H1 (cell line): ENCODE results near the gene AGPAT3. TPM values are rescaled to one million over a fixed set of nuclear protein-coding genes. Genes with fewer than 3 reads are reported as not detected.

ENCODE experiments used
- CTCF ChIA-PET: fragments of 300-600 bp; sonication (Branson Sonifier 250); formaldehyde crosslinking; loops from one replicate; lab custom pipeline; 2021; ENCODE audit not compliant: partially characterized antibody; lab: Charles Lee
- POLR2A ChIA-PET: fragments of 300-600 bp; sonication (Branson Sonifier 250); formaldehyde crosslinking; loops from one replicate; lab custom pipeline; 2021; ENCODE audit warnings: inconsistent platforms; ENCODE audit not compliant: partially characterized antibody; lab: Charles Lee
- DNase-seq, 2 experiments: peaks; one replicate each; pipeline versions ENCODE4 v3.0.0 to v3.0.0-alpha.2; 2010 to 2022; ENCODE audit warnings: low spot score in 2 of 2, low read depth in 1 of 2, mixed read lengths in 1 of 2
- FAIRE-seq: peaks from 2 replicates; lab custom pipeline; 2011; peaks lifted over from hg19 to GRCh38; lab: Jason Lieb, UNC
- H2AFZ ChIP-seq: 2 replicates; pipeline ENCODE4 v1.8.1; 2012; ENCODE audit warnings: low read length, inconsistent platforms
- H2AK5ac ChIP-seq: 2 replicates; pipeline ENCODE4 v1.6.1; 2013; ENCODE audit warnings: low read depth, low read length
- H2BK120ac ChIP-seq: replicated peaks from 2 replicates; pipeline ENCODE3; 2013; ENCODE audit warnings: low read depth, low read length, inconsistent platforms
- H2BK12ac ChIP-seq: 2 replicates; pipeline ENCODE4 v1.6.1; 2013; ENCODE audit warnings: low read depth, low read length
- H2BK15ac ChIP-seq: 2 replicates; pipeline ENCODE4 v1.6.1; 2013; ENCODE audit warnings: low read length
- H2BK20ac ChIP-seq: 2 replicates; pipeline ENCODE4 v1.6.1; 2013; ENCODE audit warnings: low read length
- H2BK5ac ChIP-seq: 2 replicates; pipeline ENCODE4 v1.6.1; 2013; ENCODE audit warnings: low read depth, low read length
- H3K14ac ChIP-seq: 2 replicates; pipeline ENCODE4 v1.6.1; 2013; ENCODE audit warnings: inconsistent platforms; ENCODE audit not compliant: insufficient read length
- H3K18ac ChIP-seq: 2 replicates; pipeline ENCODE4 v1.6.1; 2013; ENCODE audit warnings: low read length; ENCODE audit errors: extremely low read depth
- H3K23ac ChIP-seq: 2 replicates; pipeline ENCODE4 v1.6.1; 2013; ENCODE audit warnings: inconsistent platforms; ENCODE audit not compliant: insufficient read length
- H3K23me2 ChIP-seq: 2 replicates; pipeline ENCODE4 v1.6.1; 2013; ENCODE audit warnings: low read depth, low read length
- H3K27ac ChIP-seq: 2 replicates; pipeline ENCODE4 v1.6.1; 2011; ENCODE audit warnings: low read depth, low read length, inconsistent platforms
- H3K27me3 ChIP-seq, 4 experiments: replicated peaks in 1 of 4; 1 replicate in 1 of 4; 2 replicates in 3 of 4; pipeline versions ENCODE4 v1.6.1 to v1.8.1; 2011 to 2013; ENCODE audit warnings: low read length in 3 of 4, mild to moderate bottlenecking in 3 of 4, inconsistent platforms in 2 of 4, mixed read lengths in 2 of 4, moderate library complexity in 1 of 4; ENCODE audit not compliant: control insufficient read depth in 3 of 4, insufficient read depth in 3 of 4; ENCODE audit errors: extremely low read depth in 1 of 4
- H3K36me3 ChIP-seq, 4 experiments: 2 replicates each; pipeline versions ENCODE4 v1.6.1 to v1.8.1; 2011 to 2013; ENCODE audit warnings: mild to moderate bottlenecking in 4 of 4, low read length in 3 of 4, moderate library complexity in 2 of 4, control low read depth in 1 of 4, inconsistent platforms in 1 of 4; ENCODE audit not compliant: insufficient read depth in 4 of 4, control insufficient read depth in 2 of 4
- H3K4ac ChIP-seq: replicated peaks from 2 replicates; pipeline ENCODE3; 2013; ENCODE audit warnings: low read length, low read depth, mixed read lengths, inconsistent platforms; ENCODE audit not compliant: insufficient read length
- H3K4me1 ChIP-seq, 4 experiments: replicated peaks in 1 of 4; 1 replicate in 1 of 4; 2 replicates in 3 of 4; pipeline versions ENCODE4 v1.6.1 to v1.8.1; 2011 to 2013; ENCODE audit warnings: low read length in 3 of 4, inconsistent platforms in 2 of 4, mixed read lengths in 1 of 4; ENCODE audit not compliant: insufficient read depth in 4 of 4, control insufficient read depth in 3 of 4
- H3K4me2 ChIP-seq, 2 experiments: 2 replicates each; pipeline versions ENCODE4 v1.6.1 to v1.8.1; 2011 to 2013; ENCODE audit warnings: low read depth in 2 of 2, low read length in 2 of 2, control low read depth in 1 of 2, inconsistent platforms in 1 of 2, mild to moderate bottlenecking in 1 of 2; ENCODE audit not compliant: insufficient read depth in 1 of 2
- H3K4me3 ChIP-seq, 4 experiments: fragments of 200-600, 300-600 bp in 1 of 4; sonication (generic), shearing (Covaris generic), sonication (Bioruptor Twin) in 1 of 4; 2 replicates each; pipeline versions ENCODE4 v1.5.1 to v1.8.1; 2011 to 2016; ENCODE audit warnings: low read length in 4 of 4, low read depth in 3 of 4, control low read depth in 2 of 4, inconsistent platforms in 2 of 4, mild to moderate bottlenecking in 2 of 4, mixed read lengths in 1 of 4, moderate library complexity in 1 of 4; ENCODE audit not compliant: insufficient read depth in 2 of 4; ENCODE audit errors: extremely low read depth in 1 of 4
- H3K56ac ChIP-seq: replicated peaks from 2 replicates; pipeline ENCODE3; 2013; ENCODE audit warnings: low read depth, mild to moderate bottlenecking, mixed read lengths, low read length, inconsistent platforms; ENCODE audit not compliant: insufficient read length
- H3K79me1 ChIP-seq: 2 replicates; pipeline ENCODE4 v1.6.1; 2013; ENCODE audit warnings: low read depth, low read length, control low read depth
- H3K79me2 ChIP-seq, 2 experiments: 2 replicates each; pipeline versions ENCODE4 v1.6.1 to v1.8.1; 2012 to 2013; ENCODE audit warnings: low read length in 2 of 2, mild to moderate bottlenecking in 2 of 2, inconsistent platforms in 1 of 2; ENCODE audit not compliant: insufficient read depth in 2 of 2, control insufficient read depth in 1 of 2
- H3K9ac ChIP-seq, 4 experiments: replicated peaks in 1 of 4; 1 replicate in 1 of 4; 2 replicates in 3 of 4; pipeline versions ENCODE4 v1.6.1 to v1.8.1; 2011 to 2013; ENCODE audit warnings: low read depth in 3 of 4, low read length in 3 of 4, control low read depth in 2 of 4, mild to moderate bottlenecking in 2 of 4, moderate library complexity in 2 of 4, inconsistent platforms in 1 of 4; ENCODE audit errors: extremely low read depth in 1 of 4
- H3K9me3 ChIP-seq, 2 experiments: 2 replicates each; pipeline versions ENCODE4 v1.6.1 to v1.8.1; 2012 to 2013; ENCODE audit warnings: mild to moderate bottlenecking in 2 of 2, moderate library complexity in 2 of 2, control low read depth in 1 of 2, inconsistent platforms in 1 of 2, low read depth in 1 of 2, low read length in 1 of 2, mixed read lengths in 1 of 2; ENCODE audit not compliant: insufficient read depth in 2 of 2
- H4K20me1 ChIP-seq, 2 experiments: replicated peaks in 1 of 2; 2 replicates each; pipeline versions ENCODE3 to v1.8.1; 2011 to 2013; ENCODE audit warnings: inconsistent platforms in 2 of 2, low read length in 2 of 2, mild to moderate bottlenecking in 1 of 2; ENCODE audit not compliant: insufficient read depth in 2 of 2, control insufficient read depth in 1 of 2
- H4K5ac ChIP-seq: 2 replicates; pipeline ENCODE4 v1.6.1; 2013; ENCODE audit warnings: low read length, low read depth, mixed read lengths, inconsistent platforms; ENCODE audit not compliant: insufficient read length
- H4K8ac ChIP-seq: 2 replicates; pipeline ENCODE4 v1.8.0; 2013; ENCODE audit warnings: mild to moderate bottlenecking, moderate library complexity, low read length, inconsistent platforms; ENCODE audit not compliant: insufficient read depth; ENCODE audit errors: extremely low read depth
- H4K91ac ChIP-seq: replicated peaks from 2 replicates; pipeline ENCODE3; 2013; ENCODE audit warnings: low read length, mixed read lengths, inconsistent platforms; ENCODE audit not compliant: insufficient read length
- EP300 ChIP-seq, 2 experiments: IDR thresholded peaks; 1 replicate in 1 of 2; 2 replicates in 1 of 2; pipeline ENCODE4 v1.6.1; 2011 to 2012; ENCODE audit warnings: low read depth in 2 of 2, low read length in 2 of 2, mild to moderate bottlenecking in 2 of 2, borderline replicate concordance in 1 of 2, inconsistent platforms in 1 of 2, moderate library complexity in 1 of 2
- GTF2F1 ChIP-seq: IDR thresholded peaks from 2 replicates; pipeline ENCODE4 v1.6.1; 2012; ENCODE audit warnings: low read depth, low read length, improper control_type of control experiment, borderline replicate concordance
- SRF ChIP-seq: IDR thresholded peaks from 2 replicates; pipeline ENCODE4 v1.6.1; 2011; ENCODE audit warnings: mild to moderate bottlenecking, low read depth, low read length, moderate library complexity
- TCF12 ChIP-seq: IDR thresholded peaks from 2 replicates; pipeline ENCODE4 v1.6.1; 2011; ENCODE audit warnings: low read depth, mild to moderate bottlenecking, low read length
- WGBS, 2 experiments: shearing (Covaris generic) in 1 of 2; methylation state at CpG; one replicate each; pipeline versions ENCODE4 v1.1.6 to v1.1.7; 2013 to 2015; ENCODE audit warnings: low lambda C conversion rate in 2 of 2, mixed read lengths in 2 of 2, inconsistent platforms in 1 of 2, low coverage in 1 of 2, missing lambda C conversion rate in 1 of 2; ENCODE audit not compliant: insufficient replicate concordance in 2 of 2, insufficient coverage in 1 of 2, insufficient read length in 1 of 2; ENCODE audit errors: extremely low coverage in 1 of 2, missing lambda C conversion rate in 1 of 2; 5-methylcytosine and 5-hydroxymethylcytosine counted together
- polyA plus RNA-seq, 7 experiments: library from polyadenylated mRNA; depleted of rRNA in 3 of 7; stranded (reverse) in 5 of 7; unstranded in 2 of 7; fragments of >200 nt in 5 of 7; fragments of 200-250 nt in 2 of 7; gene quantifications; 1 replicate in 5 of 7; 2 replicates in 1 of 7; 4 replicates in 1 of 7; pipeline versions ENCODE4 v1.2.1 to v1.2.3, GENCODE V29; 2011 to 2013; ENCODE audit warnings: missing spikeins in 2 of 7, mixed read lengths in 2 of 7
- total RNA-seq: library from RNA; stranded (reverse); fragmentation: NEBNext Ultra II Directional; extraction: Animal tissue kit (Norgen Biotek cat#: 25700); gene quantifications from 2 replicates; pipeline ENCODE4 v1.2.1, GENCODE V29; 2021

AGPAT3 gene
- total and polyA plus RNA-seq, 2 of the 8 experiments (the other 6 are each of a cell fraction or from before 2014, with no cell fraction given): 5.8 to 7.3 TPM

DNA sequence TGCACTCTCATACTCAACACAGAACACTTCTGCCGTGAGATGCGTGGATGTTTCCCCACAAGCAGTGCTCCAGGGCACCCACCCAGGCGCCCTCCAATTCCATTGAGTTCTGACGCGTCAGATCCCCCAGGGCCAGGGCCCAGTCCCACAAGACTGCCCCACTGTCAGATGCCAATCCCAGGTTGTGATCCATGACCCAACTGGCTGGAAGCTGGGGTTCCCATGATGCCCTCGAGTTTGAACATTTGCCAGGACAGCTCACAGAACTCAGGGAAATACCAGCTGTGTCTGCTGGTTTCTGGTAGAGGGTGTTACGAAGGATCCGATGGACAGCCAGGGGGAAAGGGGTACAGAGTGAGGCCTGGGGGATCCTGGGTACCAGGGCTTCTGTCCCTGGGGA, 58.4 kb downstream of the AGPAT3 start:
- Histone ChIP-seq H4K91ac (no peak overlapping the region), H3K4me3 (no peak overlapping the region), H2BK20ac (no peak overlapping the region), H3K14ac (no peak overlapping the region), H3K56ac (no peak overlapping the region), H3K4me1 (peaks cover 3 to 26% (median 15%) of the 10 kb centered on the region in 4 experiments), H3K27ac (no peak overlapping the region), H3K23ac (no peak overlapping the region), H3K4me2 (no peak overlapping the region), H3K23me2 (peaks cover 3% of the 10 kb centered on the region), H3K36me3 (no peaks in the 10 kb centered on the region; a peak in 1 of 8 replicates), H3K4ac (no peak overlapping the region), H3K27me3 (peaks cover 0 to 4% (median 0%) of the 10 kb centered on the region in 4 experiments; a peak in 2 of 7 replicates), H3K18ac (no peak overlapping the region), H2BK15ac (no peak overlapping the region), H3K9me3 (no peaks in the 10 kb centered on the region), H2BK120ac (no peak overlapping the region), H3K79me2 (no peaks in the 10 kb centered on the region), H4K5ac (no peak overlapping the region), H3K79me1 (peaks cover 2% of the 10 kb centered on the region; the same call in 1 of the 2 replicates), H4K20me1 (peaks cover 0 to 2% of the 10 kb centered on the region in 2 experiments), H2BK5ac (no peak overlapping the region), H2AFZ (no peak overlapping the region), H2BK12ac (no peak overlapping the region), H2AK5ac (no peak overlapping the region), H4K8ac (no peak overlapping the region), H3K9ac (no peak overlapping the region)
- CTCF ChIA-PET: interaction anchor here (0.6 to 13.7 kb wide), 3 partner anchors 14 to 788 kb away, joined by 3 to 188 read pairs (median 3); partner anchors contain the start of gene TSPEAR
- POLR2A ChIA-PET: interaction anchor here (0.6 to 1.1 kb wide), 3 partner anchors 79 to 199 kb away, joined by 4 to 5 read pairs (median 4); no protein-coding TSS in a partner anchor
- WGBS, 2 experiments: 93% methylated on average over 8 of the region's 8 CpGs; no CpG with 5 or more reads in 1 of the 2 experiments
- FAIRE-seq (no peak), DNase-seq (no peak)
- TF ChIP-seq SRF (no peak), EP300 (IDR thresholded peaks at IDR 0.05; ENCODE audit: borderline replicate concordance in 1 of 2, low read depth in 2 of 2, low read length in 2 of 2) (no peak), GTF2F1 (no peak), TCF12 (no peak)
